ENCODE measurements around the gene TOB1. TPM values are rescaled to one million over a fixed set of nuclear protein-coding genes. Genes with fewer than 3 reads are reported as not detected.

Gene TOB1
- total RNA-seq, 1 experiment from 2014 or later: 86.0 TPM

- no peak overlapping the region for H3K9ac ChIP-seq (ENCODE audit: low read length)
- H3K9me3 ChIP-seq (ENCODE audit: control insufficient read depth in 1 of 2, insufficient read depth in 1 of 2, low read depth in 1 of 2, low read length in 2 of 2): no peaks in the 10 kb centered on the region
- intact Hi-C loops (cut with micrococcal nuclease): no loop called here
- ChIA-PET RAD21 (ENCODE audit: low non-redundant PET in 1 of 2, low total read pairs in 2 of 2, uncharacterized antibody in 2 of 2, unreplicated experiment in 2 of 2) (no interaction called here), CTCF (interaction anchor here (1.2 kb wide), 1 partner anchor 42 kb away, joined by 3 read pairs; no protein-coding TSS in a partner anchor), POLR2A (no interaction called here)
- no peak overlapping the region for H3K4me2 ChIP-seq (ENCODE audit: low read length)
- H3K79me2 ChIP-seq (ENCODE audit: insufficient read depth, low read length): no peaks in the 10 kb centered on the region
- ATAC-seq: no peak
- no peak overlapping the region for H3K27ac ChIP-seq (ENCODE audit: low read depth, low read length)
- TF ChIP-seq TCF7L2 (IDR thresholded peaks at IDR 0.05; ENCODE audit: borderline replicate concordance, extremely low read depth, insufficient read depth, insufficient read length) (no peak), MAX (IDR thresholded peaks at IDR 0.05) (no peak), CEBPB (IDR thresholded peaks at IDR 0.05; ENCODE audit: low read depth) (no peak), CBX3 (IDR thresholded peaks at IDR 0.05; ENCODE audit: low read depth) (no peak), RAD21 (IDR thresholded peaks at IDR 0.05; ENCODE audit: low read depth) (no peak), ZNF274 (IDR thresholded peaks at IDR 0.05; ENCODE audit: low read depth, low read length) (no peak), POLR2A (IDR thresholded peaks at IDR 0.05; ENCODE audit: borderline replicate concordance, extremely low read depth, insufficient read depth, insufficient read length) (no peak), SIN3A (IDR thresholded peaks at IDR 0.05; ENCODE audit: low read depth) (no peak), ATF3 (IDR thresholded peaks at IDR 0.05) (no peak), YY1 (IDR thresholded peaks at IDR 0.05; ENCODE audit: extremely low read depth, insufficient replicate concordance, low read depth, low read length) (no peak), CTCF (IDR thresholded peaks at IDR 0.05 in 2 of 3, conservative IDR thresholded peaks at IDR 0.05 in 1 of 3; ENCODE audit: borderline replicate concordance in 1 of 3, insufficient read depth in 1 of 3, low read depth in 2 of 3, low read length in 2 of 3) (no peak), EGR1 (IDR thresholded peaks at IDR 0.05; ENCODE audit: low read depth) (no peak), ZBTB33 (IDR thresholded peaks at IDR 0.05; ENCODE audit: extremely low read depth, insufficient replicate concordance, low read length) (no peak)
- DNase-seq (ENCODE audit: low read depth, low spot score): no peak
- H3K4me1 ChIP-seq (ENCODE audit: control insufficient read depth in 1 of 2, insufficient read depth in 2 of 2, low read length in 2 of 2): peaks cover 0 to 4% of the 10 kb centered on the region in 2 experiments; a peak in 1 of 4 replicates
- no peak overlapping the region for H2AFZ ChIP-seq (ENCODE audit: low read depth, low read length, poor library complexity, severe bottlenecking)
- no peaks in the 10 kb centered on the region for H3K27me3 ChIP-seq (ENCODE audit: insufficient read depth, low read length)
- BruUV-seq (replicated peaks): no TSS peak
- no peak overlapping the region for H3K4me3 ChIP-seq (replicated peaks in 1 of 2; ENCODE audit: low read depth in 1 of 2, low read length in 2 of 2)
- H4K20me1 ChIP-seq (ENCODE audit: insufficient read depth): no peaks in the 10 kb centered on the region
- no peaks in the 10 kb centered on the region for H3K9me2 ChIP-seq (ENCODE audit: insufficient read depth)
- no peaks in the 10 kb centered on the region for H3K36me3 ChIP-seq (ENCODE audit: control insufficient read depth in 1 of 2, insufficient read depth in 2 of 2, low read length in 2 of 2)
These were observed 41.0 kb downstream of the TOB1 start for GRCh38 chr17:50825188-50825587.
